HG03280 (cell line): ENCODE measurements around the gene PSPH.
"Not testable (repeated sequence)": the region's sequence is repeated elsewhere in the genome, so short reads cannot be mapped to it uniquely, and the experiment has no call there.

Experiments
- ATAC-seq: cut with Tn5 transposase; IDR thresholded peaks from one replicate; pipeline ENCODE4 v1.9.1; 2021; ENCODE audit warnings: mild to moderate bottlenecking, moderate library complexity; ENCODE audit not compliant: unreplicated experiment

The PSPH gene

GRCh38 chr7:56063500-56063881 is 12.2 kb upstream of the PSPH start:
- no peak for ATAC-seq

- ATAC-seq = no peak
Observed at GRCh38 chr7:56062382-56062781, 11.1 kb upstream of the PSPH start.

- ATAC-seq = no peak
Observed at GRCh38 chr7:56053993-56054392, 2.7 kb upstream of the PSPH start.

GRCh38 chr7:56053379-56053778 is 2.1 kb upstream of the PSPH start:
- ATAC-seq = no peak

GRCh38 chr7:56051053-56051338 is 248 bp downstream of the PSPH start:
- ATAC-seq = no peak

GRCh38 chr7:56048763-56049162 is 2.5 kb downstream of the PSPH start:
- ATAC-seq = not testable (repeated sequence)

- no peak for ATAC-seq
Observed at GRCh38 chr7:56048245-56048644, 3.0 kb downstream of the PSPH start.

- not testable (repeated sequence) for ATAC-seq
Observed at GRCh38 chr7:56047446-56048116, 3.7 kb downstream of the PSPH start.

- ATAC-seq = no peak
Observed at GRCh38 chr7:56046721-56047445, 4.4 kb downstream of the PSPH start.

GRCh38 chr7:56045758-56046157 is 5.5 kb downstream of the PSPH start:
- not testable (repeated sequence) for ATAC-seq

- ATAC-seq = no peak
Observed at GRCh38 chr7:56040730-56041129, 10.5 kb downstream of the PSPH start.

GRCh38 chr7:56033671-56034432 is 17.4 kb downstream of the PSPH start:
- ATAC-seq = peak; percentile 96

GRCh38 chr7:56032578-56032977 is 18.7 kb downstream of the PSPH start:
- ATAC-seq = not testable (repeated sequence)

- ATAC-seq = not testable (repeated sequence)
Observed at GRCh38 chr7:56031556-56031955, 19.7 kb downstream of the PSPH start.

GRCh38 chr7:56030340-56030739 is 20.9 kb downstream of the PSPH start:
- ATAC-seq = no peak

- ATAC-seq = no peak
Observed at GRCh38 chr7:56028942-56029630, 22.2 kb downstream of the PSPH start.

GRCh38 chr7:56026538-56026937 is 24.7 kb downstream of the PSPH start:
- ATAC-seq = no peak

GRCh38 chr7:56023500-56023899 is 27.7 kb downstream of the PSPH start:
- ATAC-seq = no peak

GRCh38 chr7:56019501-56019900 is 31.7 kb downstream of the PSPH start:
- ATAC-seq = no peak

GRCh38 chr7:56017015-56017414 is 34.2 kb downstream of the PSPH start:
- ATAC-seq = not testable (repeated sequence)

GRCh38 chr7:56009695-56010094 is 41.5 kb downstream of the PSPH start:
- ATAC-seq = no peak
